Neural cell (in vitro differentiated cells): ENCODE data around the gene CAMKMT. TPM values are rescaled to one million over a fixed set of nuclear protein-coding genes. Genes with fewer than 3 reads are reported as not detected.

ENCODE experiments used
- H2AFZ ChIP-seq: fragments of 200-600, 300-800 bp; sonication (generic), shearing (Covaris generic); 2 replicates; pipeline ENCODE4 v1.6.0; 2014; ENCODE audit warnings: low read depth, mild to moderate bottlenecking, antibody characterized with exemption, low read length, moderate library complexity
- H3F3A ChIP-seq: fragments of 200-600 bp; shearing (Covaris generic); 2 replicates; pipeline ENCODE4 v1.6.1; 2016; ENCODE audit warnings: mild to moderate bottlenecking, moderate library complexity, mixed read lengths, antibody characterized with exemption, low read length; ENCODE audit not compliant: insufficient read depth, poor library complexity, severe bottlenecking
- H3K27ac ChIP-seq: fragments of 200-600, 300-800 bp; sonication (generic), shearing (Covaris generic); 2 replicates; pipeline ENCODE4 v1.5.1; 2014; ENCODE audit warnings: mild to moderate bottlenecking, low read length, moderate library complexity
- H3K27me3 ChIP-seq: fragments of 300-800, 200-600 bp; sonication (generic), shearing (Covaris generic); 2 replicates; pipeline ENCODE4 v1.6.0; 2014; ENCODE audit warnings: mild to moderate bottlenecking, low read depth, low read length, moderate library complexity; ENCODE audit not compliant: insufficient read depth
- H3K36me3 ChIP-seq: fragments of 300-800, 200-600 bp; sonication (generic), shearing (Covaris generic); 2 replicates; pipeline ENCODE4 v1.5.1; 2014; ENCODE audit warnings: mild to moderate bottlenecking, antibody characterized with exemption, low read length, moderate library complexity; ENCODE audit not compliant: insufficient read depth
- H3K4me2 ChIP-seq: fragments of 300-800, 200-600 bp; sonication (generic), shearing (Covaris generic); 2 replicates; pipeline ENCODE4 v1.6.0; 2014; ENCODE audit warnings: mild to moderate bottlenecking, low read length
- H3K4me3 ChIP-seq: fragments of 300-800, 200-600 bp; sonication (generic), shearing (Covaris generic); 2 replicates; pipeline ENCODE4 v1.5.1; 2014; ENCODE audit warnings: mild to moderate bottlenecking, low read length, moderate library complexity
- H3K79me2 ChIP-seq: fragments of 200-600 bp; shearing (Covaris generic); replicated peaks from 2 replicates; pipeline ENCODE4 v1.6.0; 2014; ENCODE audit warnings: mild to moderate bottlenecking, low read length, moderate library complexity; ENCODE audit not compliant: insufficient read depth
- H3K9ac ChIP-seq: fragments of 300-800, 200-600 bp; sonication (generic), shearing (Covaris generic); 2 replicates; pipeline ENCODE4 v1.6.1; 2016; ENCODE audit warnings: mild to moderate bottlenecking, low read length, mixed read lengths
- H3K9me2 ChIP-seq: fragments of 200-600 bp; shearing (Covaris generic); 2 replicates; pipeline ENCODE4 v1.6.1; 2016; ENCODE audit warnings: mild to moderate bottlenecking, low read length, mixed read lengths; ENCODE audit not compliant: insufficient read depth
- H3K9me3 ChIP-seq: fragments of 200-600, 300-800 bp; sonication (generic), shearing (Covaris generic); 2 replicates; pipeline ENCODE4 v1.6.1; 2016; ENCODE audit warnings: mild to moderate bottlenecking, mixed run types, low read length, moderate library complexity, mixed read lengths
- H4K20me1 ChIP-seq: fragments of 200-600 bp; shearing (Covaris generic); 2 replicates; pipeline ENCODE4 v1.6.1; 2016; ENCODE audit warnings: mild to moderate bottlenecking, mixed run types; ENCODE audit not compliant: insufficient read depth
- EP300 ChIP-seq: fragments of 450-650 bp; conservative IDR thresholded peaks from 2 replicates; pipeline ENCODE4 v1.6.1; 2014; ENCODE audit warnings: antibody characterized with exemption, mild to moderate bottlenecking, moderate library complexity; ENCODE audit not compliant: poor library complexity, severe bottlenecking
- EZH2 ChIP-seq: fragments of 200-600, 300-800 bp; shearing (Covaris generic), sonication (generic); IDR thresholded peaks from 2 replicates; pipeline ENCODE4 v1.6.1; 2014; ENCODE audit warnings: antibody characterized with exemption, low read length, borderline replicate concordance, mild to moderate bottlenecking; ENCODE audit not compliant: insufficient read depth, poor library complexity, severe bottlenecking
- MXI1 ChIP-seq: fragments of 450-650 bp; conservative IDR thresholded peaks from 2 replicates; pipeline ENCODE4 v1.6.1; 2014; ENCODE audit warnings: antibody characterized with exemption, mild to moderate bottlenecking; ENCODE audit not compliant: poor library complexity, severe bottlenecking
- POLR2AphosphoS5 ChIP-seq: IDR thresholded peaks from 2 replicates; pipeline ENCODE4 v1.6.1; 2012
- RAD21 ChIP-seq: fragments of 450-650 bp; conservative IDR thresholded peaks from 2 replicates; pipeline ENCODE4 v1.6.1; 2014; ENCODE audit warnings: antibody characterized with exemption, mild to moderate bottlenecking, moderate library complexity
- SMC3 ChIP-seq: fragments of 450-650 bp; conservative IDR thresholded peaks from 2 replicates; pipeline ENCODE4 v1.6.1; 2014; ENCODE audit warnings: antibody characterized with exemption, mild to moderate bottlenecking, moderate library complexity; ENCODE audit not compliant: poor library complexity
- TAF1 ChIP-seq: IDR thresholded peaks from 2 replicates; pipeline ENCODE4 v1.6.1; 2012; ENCODE audit warnings: low read depth
- polyA plus RNA-seq: library from polyadenylated mRNA; depleted of rRNA; stranded (reverse); fragments of >200 nt; gene quantifications from 2 replicates; pipeline ENCODE4 v1.2.3, GENCODE V29; 2014
- TF ChIP-seq, protein P1 (sequence below): IDR thresholded peaks from 2 replicates; pipeline ENCODE4 v1.6.1; 2012; ENCODE audit warnings: borderline replicate concordance
- TF ChIP-seq, protein P2 (sequence below): fragments of 450-650 bp; IDR thresholded peaks from 2 replicates; pipeline ENCODE4 v1.5.1; 2014; ENCODE audit warnings: antibody characterized with exemption, mild to moderate bottlenecking, moderate library complexity; ENCODE audit not compliant: poor library complexity, severe bottlenecking

The CAMKMT gene
- polyA plus RNA-seq, 1 donor from 2014 or later: 5.1 TPM

DNA sequence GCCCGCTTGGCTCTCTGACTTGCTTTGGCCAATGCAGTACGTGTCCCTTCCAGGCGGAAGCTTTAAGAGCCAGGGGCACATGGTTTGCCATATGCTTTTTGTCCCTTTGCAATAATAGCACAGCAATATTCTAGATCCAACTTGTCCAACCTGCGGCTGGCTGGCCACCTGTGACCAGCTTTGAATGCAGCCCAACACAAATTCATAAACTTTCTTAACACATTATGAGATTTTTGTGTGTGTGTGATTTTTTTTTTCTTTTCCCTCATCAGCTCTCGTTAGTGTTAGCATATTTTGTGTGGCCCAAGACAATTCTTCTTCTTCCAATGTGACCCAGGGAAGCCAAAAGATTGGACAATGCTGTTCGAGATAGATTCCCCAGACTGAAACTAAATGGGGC lies 460.4 kb downstream of the CAMKMT start:
- Histone ChIP-seq H3K36me3 (no peaks in the 10 kb centered on the region), H3F3A (no peaks in the 10 kb centered on the region), H3K79me2 (no peaks in the 10 kb centered on the region), H3K27ac (no peak overlapping the region), H3K27me3 (no peaks in the 10 kb centered on the region), H4K20me1 (no peaks in the 10 kb centered on the region), H3K9me2 (no peaks in the 10 kb centered on the region), H3K9ac (no peak overlapping the region), H3K4me3 (no peak overlapping the region), H3K4me2 (no peak overlapping the region), H2AFZ (no peak overlapping the region), H3K9me3 (no peaks in the 10 kb centered on the region)
- TF ChIP-seq EP300: no peak
- no peak for TF ChIP-seq RAD21
- TF ChIP-seq, protein P1, sequence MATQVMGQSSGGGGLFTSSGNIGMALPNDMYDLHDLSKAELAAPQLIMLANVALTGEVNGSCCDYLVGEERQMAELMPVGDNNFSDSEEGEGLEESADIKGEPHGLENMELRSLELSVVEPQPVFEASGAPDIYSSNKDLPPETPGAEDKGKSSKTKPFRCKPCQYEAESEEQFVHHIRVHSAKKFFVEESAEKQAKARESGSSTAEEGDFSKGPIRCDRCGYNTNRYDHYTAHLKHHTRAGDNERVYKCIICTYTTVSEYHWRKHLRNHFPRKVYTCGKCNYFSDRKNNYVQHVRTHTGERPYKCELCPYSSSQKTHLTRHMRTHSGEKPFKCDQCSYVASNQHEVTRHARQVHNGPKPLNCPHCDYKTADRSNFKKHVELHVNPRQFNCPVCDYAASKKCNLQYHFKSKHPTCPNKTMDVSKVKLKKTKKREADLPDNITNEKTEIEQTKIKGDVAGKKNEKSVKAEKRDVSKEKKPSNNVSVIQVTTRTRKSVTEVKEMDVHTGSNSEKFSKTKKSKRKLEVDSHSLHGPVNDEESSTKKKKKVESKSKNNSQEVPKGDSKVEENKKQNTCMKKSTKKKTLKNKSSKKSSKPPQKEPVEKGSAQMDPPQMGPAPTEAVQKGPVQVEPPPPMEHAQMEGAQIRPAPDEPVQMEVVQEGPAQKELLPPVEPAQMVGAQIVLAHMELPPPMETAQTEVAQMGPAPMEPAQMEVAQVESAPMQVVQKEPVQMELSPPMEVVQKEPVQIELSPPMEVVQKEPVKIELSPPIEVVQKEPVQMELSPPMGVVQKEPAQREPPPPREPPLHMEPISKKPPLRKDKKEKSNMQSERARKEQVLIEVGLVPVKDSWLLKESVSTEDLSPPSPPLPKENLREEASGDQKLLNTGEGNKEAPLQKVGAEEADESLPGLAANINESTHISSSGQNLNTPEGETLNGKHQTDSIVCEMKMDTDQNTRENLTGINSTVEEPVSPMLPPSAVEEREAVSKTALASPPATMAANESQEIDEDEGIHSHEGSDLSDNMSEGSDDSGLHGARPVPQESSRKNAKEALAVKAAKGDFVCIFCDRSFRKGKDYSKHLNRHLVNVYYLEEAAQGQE: no peak
- no peak for TF ChIP-seq EZH2
- no peak for TF ChIP-seq TAF1
- no peak for TF ChIP-seq SMC3
- TF ChIP-seq POLR2AphosphoS5: no peak
- TF ChIP-seq MXI1: no peak
- TF ChIP-seq, protein P2, sequence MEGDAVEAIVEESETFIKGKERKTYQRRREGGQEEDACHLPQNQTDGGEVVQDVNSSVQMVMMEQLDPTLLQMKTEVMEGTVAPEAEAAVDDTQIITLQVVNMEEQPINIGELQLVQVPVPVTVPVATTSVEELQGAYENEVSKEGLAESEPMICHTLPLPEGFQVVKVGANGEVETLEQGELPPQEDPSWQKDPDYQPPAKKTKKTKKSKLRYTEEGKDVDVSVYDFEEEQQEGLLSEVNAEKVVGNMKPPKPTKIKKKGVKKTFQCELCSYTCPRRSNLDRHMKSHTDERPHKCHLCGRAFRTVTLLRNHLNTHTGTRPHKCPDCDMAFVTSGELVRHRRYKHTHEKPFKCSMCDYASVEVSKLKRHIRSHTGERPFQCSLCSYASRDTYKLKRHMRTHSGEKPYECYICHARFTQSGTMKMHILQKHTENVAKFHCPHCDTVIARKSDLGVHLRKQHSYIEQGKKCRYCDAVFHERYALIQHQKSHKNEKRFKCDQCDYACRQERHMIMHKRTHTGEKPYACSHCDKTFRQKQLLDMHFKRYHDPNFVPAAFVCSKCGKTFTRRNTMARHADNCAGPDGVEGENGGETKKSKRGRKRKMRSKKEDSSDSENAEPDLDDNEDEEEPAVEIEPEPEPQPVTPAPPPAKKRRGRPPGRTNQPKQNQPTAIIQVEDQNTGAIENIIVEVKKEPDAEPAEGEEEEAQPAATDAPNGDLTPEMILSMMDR: no peak

Other genes with a start within 250 kb of the CAMKMT start
- gene PPM1B, start 193.1 kb upstream of the CAMKMT start, polyA plus RNA-seq: 79.8 and 116 TPM in 2 replicates
- 0.20 and 0.66 TPM in 2 replicates for gene SLC3A1, start 86.5 kb upstream of the CAMKMT start, polyA plus RNA-seq
- gene PREPL, start 453 bp upstream of the CAMKMT start, polyA plus RNA-seq: 217 and 236 TPM in 2 replicates